PFSK-1 (cell line): ENCODE results near the gene ZIM2.

Experiments used
- FOXP2 ChIP-seq: optimal IDR thresholded peaks from 2 replicates; pipeline ENCODE3; 2011; ENCODE audit warnings: borderline replicate concordance, control low read depth, inconsistent platforms; ENCODE audit not compliant: insufficient read depth; ENCODE audit errors: extremely low read length, extremely low read depth
- POLR2AphosphoS5 ChIP-seq: IDR thresholded peaks from 2 replicates; pipeline ENCODE4 v1.6.1; 2012; ENCODE audit warnings: low read depth, mild to moderate bottlenecking, control low read depth, low read length, moderate library complexity
- SIN3A ChIP-seq: IDR thresholded peaks from 2 replicates; pipeline ENCODE4 v1.6.1; 2012; ENCODE audit warnings: mild to moderate bottlenecking, low read length, moderate library complexity, borderline replicate concordance; ENCODE audit not compliant: insufficient read depth
- TAF1 ChIP-seq: IDR thresholded peaks from 2 replicates; pipeline ENCODE4 v1.6.1; 2012; ENCODE audit warnings: low read length, control low read depth, borderline replicate concordance; ENCODE audit not compliant: insufficient read depth
- TF ChIP-seq, protein P1 (sequence below), 2 experiments: IDR thresholded peaks; 2 replicates each; pipeline versions ENCODE4 v1.6.1 to v1.8.0; 2011 to 2012; ENCODE audit warnings: low read depth in 2 of 2, low read length in 2 of 2, control low read depth in 1 of 2, inconsistent platforms in 1 of 2, mild to moderate bottlenecking in 1 of 2, moderate library complexity in 1 of 2; ENCODE audit not compliant: insufficient read depth in 1 of 2

The ZIM2 gene

GRCh38 chr19:56866538-56866937 is 26.0 kb upstream of the ZIM2 start:
- TF ChIP-seq FOXP2 (no peak), POLR2AphosphoS5 (no peak), SIN3A (no peak)
- TF ChIP-seq, protein P1, sequence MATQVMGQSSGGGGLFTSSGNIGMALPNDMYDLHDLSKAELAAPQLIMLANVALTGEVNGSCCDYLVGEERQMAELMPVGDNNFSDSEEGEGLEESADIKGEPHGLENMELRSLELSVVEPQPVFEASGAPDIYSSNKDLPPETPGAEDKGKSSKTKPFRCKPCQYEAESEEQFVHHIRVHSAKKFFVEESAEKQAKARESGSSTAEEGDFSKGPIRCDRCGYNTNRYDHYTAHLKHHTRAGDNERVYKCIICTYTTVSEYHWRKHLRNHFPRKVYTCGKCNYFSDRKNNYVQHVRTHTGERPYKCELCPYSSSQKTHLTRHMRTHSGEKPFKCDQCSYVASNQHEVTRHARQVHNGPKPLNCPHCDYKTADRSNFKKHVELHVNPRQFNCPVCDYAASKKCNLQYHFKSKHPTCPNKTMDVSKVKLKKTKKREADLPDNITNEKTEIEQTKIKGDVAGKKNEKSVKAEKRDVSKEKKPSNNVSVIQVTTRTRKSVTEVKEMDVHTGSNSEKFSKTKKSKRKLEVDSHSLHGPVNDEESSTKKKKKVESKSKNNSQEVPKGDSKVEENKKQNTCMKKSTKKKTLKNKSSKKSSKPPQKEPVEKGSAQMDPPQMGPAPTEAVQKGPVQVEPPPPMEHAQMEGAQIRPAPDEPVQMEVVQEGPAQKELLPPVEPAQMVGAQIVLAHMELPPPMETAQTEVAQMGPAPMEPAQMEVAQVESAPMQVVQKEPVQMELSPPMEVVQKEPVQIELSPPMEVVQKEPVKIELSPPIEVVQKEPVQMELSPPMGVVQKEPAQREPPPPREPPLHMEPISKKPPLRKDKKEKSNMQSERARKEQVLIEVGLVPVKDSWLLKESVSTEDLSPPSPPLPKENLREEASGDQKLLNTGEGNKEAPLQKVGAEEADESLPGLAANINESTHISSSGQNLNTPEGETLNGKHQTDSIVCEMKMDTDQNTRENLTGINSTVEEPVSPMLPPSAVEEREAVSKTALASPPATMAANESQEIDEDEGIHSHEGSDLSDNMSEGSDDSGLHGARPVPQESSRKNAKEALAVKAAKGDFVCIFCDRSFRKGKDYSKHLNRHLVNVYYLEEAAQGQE (IDR thresholded peaks at IDR 0.05; ENCODE audit: insufficient read depth in 1 of 2, low read depth in 2 of 2, low read length in 2 of 2): no peak

DNA sequence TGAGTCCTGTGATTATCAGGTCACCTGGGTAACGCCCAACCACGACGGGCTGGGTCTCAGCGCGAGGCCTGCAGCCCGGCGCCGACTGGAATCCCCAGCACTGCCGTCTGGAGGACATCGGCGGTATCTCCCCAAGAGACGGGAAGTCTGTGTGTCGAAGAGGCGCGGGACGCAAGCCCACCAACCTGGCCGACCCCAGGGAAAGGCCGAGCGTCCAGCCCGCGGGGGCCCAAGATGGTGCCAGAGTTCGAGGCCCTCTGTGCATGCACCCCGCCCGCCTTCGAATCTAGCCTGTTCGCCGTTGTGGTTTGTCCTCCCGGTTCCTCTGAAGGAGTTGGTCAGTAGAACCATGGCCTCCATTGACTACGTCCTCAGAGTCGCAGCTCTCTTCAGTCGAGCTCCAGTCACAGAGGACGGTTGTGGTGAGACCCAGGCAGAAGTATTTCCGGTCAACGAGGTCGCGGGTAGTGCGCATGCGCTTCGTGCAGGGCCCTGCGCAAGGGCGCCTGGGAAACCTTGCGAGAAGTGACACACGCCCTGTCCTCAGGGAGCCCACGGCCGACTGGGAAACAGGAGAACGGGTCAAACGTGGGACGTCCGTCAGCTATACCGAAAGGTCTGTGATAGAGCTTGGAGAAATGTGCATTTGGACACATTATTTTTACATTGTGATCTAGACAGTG is 24.1 kb upstream of the ZIM2 start:
- TF ChIP-seq FOXP2 (no peak), POLR2AphosphoS5 (no peak)

GRCh38 chr19:56862741-56863140 is 22.2 kb upstream of the ZIM2 start:
- TF ChIP-seq FOXP2: no peak
- no peak for TF ChIP-seq POLR2AphosphoS5
- TF ChIP-seq, protein P1 (IDR thresholded peaks at IDR 0.05; ENCODE audit: insufficient read depth in 1 of 2, low read depth in 2 of 2, low read length in 2 of 2): no peak

- no peak for TF ChIP-seq POLR2AphosphoS5
- TF ChIP-seq SIN3A: no peak
- TF ChIP-seq, protein P1 (IDR thresholded peaks at IDR 0.05; ENCODE audit: insufficient read depth in 1 of 2, low read depth in 2 of 2, low read length in 2 of 2): no peak
- no peak for TF ChIP-seq FOXP2
- TF ChIP-seq TAF1: no peak
These were observed 17.5 kb upstream of the ZIM2 start for GRCh38 chr19:56858026-56858425.

DNA sequence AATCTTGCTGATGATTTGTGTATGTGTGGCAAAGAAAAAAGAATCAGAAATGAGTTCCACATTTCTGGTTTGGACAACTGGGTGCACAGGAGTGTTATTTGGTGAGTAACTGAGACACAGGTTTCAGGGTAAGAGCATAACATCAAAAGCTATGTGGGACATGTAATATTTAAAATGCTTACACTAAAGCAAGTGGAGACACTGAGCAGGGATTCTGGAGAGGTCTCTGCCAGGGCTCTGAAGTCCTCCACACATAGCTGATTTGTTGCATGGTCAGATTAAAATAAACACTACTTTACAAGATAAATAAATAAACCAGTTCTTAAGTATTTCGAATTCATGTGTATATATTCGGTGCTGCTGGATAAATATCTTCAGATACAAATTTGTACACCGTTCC is 16.3 kb upstream of the ZIM2 start:
- TF ChIP-seq, protein P1 (IDR thresholded peaks at IDR 0.05; ENCODE audit: insufficient read depth in 1 of 2, low read depth in 2 of 2, low read length in 2 of 2): no peak
- TF ChIP-seq POLR2AphosphoS5 (no peak), SIN3A (no peak), TAF1 (no peak), FOXP2 (no peak)
